GM12878 (cell line): Measurements from ENCODE around the gene SYPL2. TPM values are rescaled to one million over a fixed set of nuclear protein-coding genes. Genes with fewer than 3 reads are reported as not detected.

Experiments
- ATAC-seq: fragments of 200-7000 bp; cut with Tn5 transposase; 3 replicates; pipeline ENCODE4 v1.9.1; 2020; ENCODE audit warnings: mild to moderate bottlenecking, moderate library complexity
- BruUV-seq: library from RNA; stranded (reverse); fragments of 400-500 nt; replicated peaks from 2 replicates; lab custom pipeline; 2021; lab: Mats Ljungman, UMichigan
- CTCF ChIA-PET: fragments of 300-600 bp; sonication (Branson Sonifier 250); formaldehyde crosslinking; extraction: SDS; loops from one replicate; lab custom pipeline; 2021; ENCODE audit warnings: inconsistent platforms; lab: Yijun Ruan, JAX
- POLR2A ChIA-PET: fragments of 350-600 bp; formaldehyde crosslinking; extraction: SDS; loops from one replicate; lab custom pipeline; 2021; ENCODE audit warnings: inconsistent platforms; lab: Charles Lee
- RAD21 ChIA-PET: fragments of 300-600 bp; sonication (Branson Sonifier 250); formaldehyde crosslinking; loops from one replicate; lab custom pipeline; 2023; ENCODE audit warnings: antibody characterized with exemption; ENCODE audit not compliant: unreplicated experiment; lab: Charles Lee
- SMC1A ChIA-PET: fragments of 300-600 bp; sonication (Branson Sonifier 250); formaldehyde crosslinking; loops from one replicate; lab custom pipeline; 2023; ENCODE audit not compliant: unreplicated experiment, uncharacterized antibody; lab: Charles Lee
- DNase-seq: peaks from one replicate; pipeline ENCODE4 v3.0.0-alpha.2; 2011; ENCODE audit warnings: low read depth, low spot score
- FAIRE-seq: peaks from 3 replicates; lab custom pipeline; 2011; peaks lifted over from hg19 to GRCh38; lab: Jason Lieb, UNC
- H2AFZ ChIP-seq: 2 replicates; pipeline ENCODE4 v1.6.0; 2011; ENCODE audit warnings: low read depth, low read length, control low read depth; ENCODE audit not compliant: control insufficient read depth
- H3K27ac ChIP-seq: 2 replicates; pipeline ENCODE4 v1.5.1; 2011; ENCODE audit warnings: control low read depth; ENCODE audit not compliant: control insufficient read depth, insufficient read depth
- H3K27me3 ChIP-seq, 2 experiments: replicated peaks in 1 of 2; 2 replicates each; pipeline versions ENCODE4 v1.6.0 to v1.6.1; 2011; ENCODE audit warnings: low read length in 1 of 2; ENCODE audit not compliant: control insufficient read depth in 2 of 2, insufficient read depth in 2 of 2
- H3K36me3 ChIP-seq, 2 experiments: 2 replicates each; pipeline ENCODE4 v1.5.1; 2011; ENCODE audit warnings: low read length in 1 of 2; ENCODE audit not compliant: control insufficient read depth in 2 of 2, insufficient read depth in 2 of 2
- H3K4me1 ChIP-seq: 2 replicates; pipeline ENCODE4 v1.6.1; 2011; ENCODE audit warnings: mild to moderate bottlenecking, low read length, moderate library complexity, mixed read lengths; ENCODE audit not compliant: control insufficient read depth, insufficient read depth
- H3K4me2 ChIP-seq: 2 replicates; pipeline ENCODE4 v1.6.0; 2011; ENCODE audit warnings: control low read depth; ENCODE audit not compliant: control insufficient read depth, insufficient read depth
- H3K4me3 ChIP-seq: fragments of 200-600 bp; sonication (generic); 2 replicates; pipeline ENCODE4 v1.5.1; 2016
- H3K79me2 ChIP-seq: 2 replicates; pipeline ENCODE4 v1.6.0; 2011; ENCODE audit warnings: low read length; ENCODE audit not compliant: control insufficient read depth, insufficient read depth
- H3K9ac ChIP-seq: 2 replicates; pipeline ENCODE4 v1.8.0; 2011; ENCODE audit warnings: low read length, control low read depth, mixed read lengths; ENCODE audit not compliant: control insufficient read depth, insufficient read depth
- H3K9me3 ChIP-seq: replicated peaks from 3 replicates; pipeline ENCODE4 v1.5.1; 2011; ENCODE audit warnings: mild to moderate bottlenecking, low read length; ENCODE audit not compliant: control insufficient read depth, insufficient read depth
- H4K20me1 ChIP-seq: 2 replicates; pipeline ENCODE4 v1.6.0; 2011; ENCODE audit not compliant: control insufficient read depth, insufficient read depth
- BHLHE40 ChIP-seq, 2 experiments: fragments of 450-650 bp in 1 of 2; IDR thresholded peaks; 2 replicates each; pipeline ENCODE4 v1.6.1; 2011 to 2017; ENCODE audit warnings: low read depth in 2 of 2, borderline replicate concordance in 1 of 2, improper control_type of control experiment in 1 of 2, low read length in 1 of 2, mild to moderate bottlenecking in 1 of 2
- CEBPB ChIP-seq, 2 experiments: fragments of 150-350 bp in 1 of 2; IDR thresholded peaks; 2 replicates each; pipeline ENCODE4 v1.6.1; 2012 to 2014; ENCODE audit warnings: low read depth in 2 of 2, low read length in 2 of 2, borderline replicate concordance in 1 of 2, inconsistent platforms in 1 of 2
- EED ChIP-seq: sonication (generic); IDR thresholded peaks from 2 replicates; pipeline ENCODE4 v1.6.1; 2016; ENCODE audit warnings: antibody characterized with exemption, low read depth
- FOXM1 ChIP-seq: IDR thresholded peaks from 2 replicates; pipeline ENCODE4 v1.6.1; 2012; ENCODE audit warnings: low read depth, mild to moderate bottlenecking, inconsistent platforms, low read length, moderate library complexity
- SIN3A ChIP-seq: IDR thresholded peaks from 2 replicates; pipeline ENCODE4 v1.6.1; 2012; ENCODE audit warnings: low read depth, low read length, improper control_type of control experiment
- WGBS: methylation state at CpG from one replicate; pipeline ENCODE4 v1.1.6; 2016; ENCODE audit warnings: low lambda C conversion rate; ENCODE audit not compliant: insufficient replicate concordance, insufficient coverage; ENCODE audit errors: missing lambda C conversion rate; 5-methylcytosine and 5-hydroxymethylcytosine counted together
- in situ Hi-C: fragments of 300-500 bp; cut with MboI; formaldehyde crosslinking; loops from 9 replicates; pipeline ENCODE4 v1.14.3; 2018; ENCODE audit warnings: mixed read lengths
- intact Hi-C: fragments of 100-400 bp; cut with micrococcal nuclease; formaldehyde crosslinking; loops from one replicate; pipeline ENCODE4 v1.14.2; 2022; ENCODE audit not compliant: unreplicated experiment
- polyA plus RNA-seq, 11 experiments: library from polyadenylated mRNA; depleted of rRNA in 4 of 11; unstranded in 6 of 11; stranded (reverse) in 5 of 11; fragments of >200 nt; fragmentation: Nextera tagmentation in 4 of 11; fragmentation: Illumina TruSeq in 1 of 11; extraction: Ambion mirVana in 4 of 11; extraction: Trizol in 1 of 11; gene quantifications; 1 replicate in 1 of 11; 2 replicates in 10 of 11; pipeline versions ENCODE4 v1.2.1 to v1.2.3, GENCODE V29; 2011 to 2016; ENCODE audit warnings: inconsistent platforms in 2 of 11, missing spikeins in 2 of 11, low read depth in 1 of 11
- total RNA-seq, 4 experiments: library from RNA; depleted of rRNA in 3 of 4; stranded (reverse); fragments of >200 nt in 3 of 4; fragmentation: Illumina TruSeq in 1 of 4; extraction: Trizol in 1 of 4; gene quantifications; 2 replicates each; pipeline versions ENCODE4 v1.2.1 to v1.2.3, GENCODE V29; 2013 to 2021
- TF ChIP-seq, protein P1 (sequence below): fragments of 450-650 bp; formaldehyde crosslinking; IDR thresholded peaks from 2 replicates; pipeline ENCODE4 v1.4.0; 2022; ENCODE audit warnings: mild to moderate bottlenecking, moderate library complexity

SYPL2 gene
- total and polyA plus RNA-seq, 10 of the 15 experiments (the other 5 are each of a cell fraction or from before 2014, with no cell fraction given) = 0.04 to 0.11 (median 0.06) TPM; not detected in 3

DNA sequence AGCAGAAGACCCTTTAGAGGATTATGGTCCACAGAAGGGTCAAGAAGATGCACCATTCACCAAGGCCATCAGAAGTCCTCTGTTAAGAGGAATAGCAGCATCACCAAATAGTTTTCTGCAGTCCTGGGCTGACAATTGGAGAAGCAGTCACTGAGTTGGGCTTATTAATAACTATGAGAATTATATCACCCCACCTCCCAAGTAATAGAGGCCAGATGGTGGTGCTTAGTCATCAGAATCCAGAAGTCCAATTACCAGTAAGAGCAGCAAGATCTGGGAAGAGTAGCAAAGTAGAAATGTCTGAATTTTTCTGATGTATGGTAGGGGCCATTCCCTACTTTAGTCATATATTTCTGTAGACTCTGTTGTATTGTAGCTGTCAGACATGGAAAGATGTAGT is 34.0 kb upstream of the SYPL2 start:
- peaks cover 3% of the 10 kb centered on the region for H3K79me2 ChIP-seq
- TF ChIP-seq EED (no peak), CEBPB (IDR thresholded peaks at IDR 0.05; ENCODE audit: borderline replicate concordance in 1 of 2, low read depth in 2 of 2, low read length in 2 of 2) (no peak), FOXM1 (no peak)
- TF ChIP-seq, protein P1, sequence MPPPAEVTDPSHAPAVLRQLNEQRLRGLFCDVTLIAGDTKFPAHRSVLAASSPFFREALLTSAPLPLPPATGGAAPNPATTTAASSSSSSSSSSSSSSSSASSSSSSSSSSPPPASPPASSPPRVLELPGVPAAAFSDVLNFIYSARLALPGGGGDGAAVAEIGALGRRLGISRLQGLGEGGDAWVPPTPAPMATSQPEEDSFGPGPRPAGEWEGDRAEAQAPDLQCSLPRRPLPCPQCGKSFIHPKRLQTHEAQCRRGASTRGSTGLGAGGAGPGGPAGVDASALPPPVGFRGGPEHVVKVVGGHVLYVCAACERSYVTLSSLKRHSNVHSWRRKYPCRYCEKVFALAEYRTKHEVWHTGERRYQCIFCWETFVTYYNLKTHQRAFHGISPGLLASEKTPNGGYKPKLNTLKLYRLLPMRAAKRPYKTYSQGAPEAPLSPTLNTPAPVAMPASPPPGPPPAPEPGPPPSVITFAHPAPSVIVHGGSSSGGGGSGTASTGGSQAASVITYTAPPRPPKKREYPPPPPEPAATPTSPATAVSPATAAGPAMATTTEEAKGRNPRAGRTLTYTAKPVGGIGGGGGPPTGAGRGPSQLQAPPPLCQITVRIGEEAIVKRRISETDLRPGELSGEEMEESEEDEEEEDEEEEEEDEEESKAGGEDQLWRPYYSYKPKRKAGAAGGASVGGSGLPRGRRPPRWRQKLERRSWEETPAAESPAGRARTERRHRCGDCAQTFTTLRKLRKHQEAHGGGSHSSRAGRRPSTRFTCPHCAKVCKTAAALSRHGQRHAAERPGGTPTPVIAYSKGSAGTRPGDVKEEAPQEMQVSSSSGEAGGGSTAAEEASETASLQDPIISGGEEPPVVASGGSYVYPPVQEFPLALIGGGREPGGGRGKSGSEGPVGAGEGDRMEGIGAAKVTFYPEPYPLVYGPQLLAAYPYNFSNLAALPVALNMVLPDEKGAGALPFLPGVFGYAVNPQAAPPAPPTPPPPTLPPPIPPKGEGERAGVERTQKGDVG (CRISPR knock-in tag) = no peak
- TF ChIP-seq, all 136 proteins: peak for 0
- no peak for FAIRE-seq
- no peak for DNase-seq
- peaks cover 2% of the 10 kb centered on the region; the same call in 2 of the 3 replicates for H3K9me3 ChIP-seq
- in situ Hi-C loops = no loop called here
- H3K4me2 ChIP-seq = no peak overlapping the region
- no peaks in the 10 kb centered on the region for H3K27me3 ChIP-seq
- H3K9ac ChIP-seq = no peak overlapping the region
- H2AFZ ChIP-seq = no peak overlapping the region
- H4K20me1 ChIP-seq = no peaks in the 10 kb centered on the region
- ChIA-PET CTCF (no interaction called here), POLR2A (no interaction called here), RAD21 (no interaction called here), SMC1A (no interaction called here)
- H3K4me1 ChIP-seq = no peaks in the 10 kb centered on the region
- H3K27ac ChIP-seq = no peak overlapping the region
- ATAC-seq = no peak
- H3K36me3 ChIP-seq = no peaks in the 10 kb centered on the region
- no TSS peak for BruUV-seq
- intact Hi-C loops = no loop called here
- H3K4me3 ChIP-seq = no peak overlapping the region

DNA sequence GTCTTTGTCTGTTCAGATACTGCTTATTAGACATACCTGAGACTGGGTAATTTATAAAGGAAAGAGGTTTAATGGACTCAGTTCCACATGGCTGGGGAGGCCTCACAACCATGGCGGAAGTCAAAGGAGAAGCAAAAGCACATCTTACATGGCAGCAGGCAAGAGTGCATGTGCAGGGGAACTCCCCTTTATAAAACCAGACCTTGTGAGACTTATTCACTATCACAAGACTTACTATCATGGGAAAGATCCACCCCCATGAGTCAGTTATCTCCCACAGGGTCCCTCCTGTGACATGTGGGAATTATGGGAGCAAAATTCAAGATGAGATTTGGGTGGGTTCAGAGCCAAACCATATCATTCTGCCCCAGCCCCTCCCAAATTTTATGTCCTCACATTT is 33.0 kb upstream of the SYPL2 start:
- no peaks in the 10 kb centered on the region for H3K36me3 ChIP-seq
- DNase-seq = no peak
- no peak for ATAC-seq
- no peaks in the 10 kb centered on the region for H3K4me1 ChIP-seq
- ChIA-PET POLR2A (no interaction called here), CTCF (interaction anchor here (0.9 kb wide), 1 partner anchor 333 kb away, joined by 3 read pairs; no protein-coding TSS in a partner anchor), SMC1A (no interaction called here), RAD21 (no interaction called here)
- H3K9ac ChIP-seq = no peak overlapping the region
- H3K27ac ChIP-seq = no peak overlapping the region
- H3K27me3 ChIP-seq = no peaks in the 10 kb centered on the region
- 95% methylated on average over 1 of the region's 1 CpG for WGBS
- no peak for FAIRE-seq
- H3K4me2 ChIP-seq = no peak overlapping the region
- in situ Hi-C loops = no loop called here
- BruUV-seq = no TSS peak
- H4K20me1 ChIP-seq = no peaks in the 10 kb centered on the region
- H2AFZ ChIP-seq = no peak overlapping the region
- TF ChIP-seq BHLHE40 (IDR thresholded peaks at IDR 0.05; ENCODE audit: borderline replicate concordance in 1 of 2, low read depth in 2 of 2, low read length in 1 of 2) (peak in 1 of 2 experiments; percentile 21; a peak in 1 of 4 replicates), SIN3A (no peak)
- TF ChIP-seq, all 136 proteins: peak for 1
- intact Hi-C loops = no loop called here
- Histone ChIP-seq H3K9me3 (peaks cover 2% of the 10 kb centered on the region; the same call in 2 of the 3 replicates), H3K4me3 (no peak overlapping the region), H3K79me2 (no peaks in the 10 kb centered on the region)
